Measurements from ENCODE around the gene HEATR5B.
A peak's percentile ranks its signal among the peaks of the same experiment; 100 is the strongest.
"Not testable (repeated sequence)": the region's sequence is repeated elsewhere in the genome, so short reads cannot be mapped to it uniquely, and the experiment has no call there.

HEATR5B gene

GRCh38 chr2:37068686-37069085 lies 15.5 kb downstream of the HEATR5B start:
- peak in 10 of 56 donors; percentile 1 to 21 (median 2) for DNase-seq

- no peak for DNase-seq
These were observed 22.4 kb downstream of the HEATR5B start for GRCh38 chr2:37061776-37062175.

- DNase-seq: no peak
These were observed 23.0 kb downstream of the HEATR5B start for GRCh38 chr2:37061013-37061711.

- no peak for DNase-seq
These were observed 23.7 kb downstream of the HEATR5B start for GRCh38 chr2:37060446-37060845.

- DNase-seq: no peak
These were observed 24.3 kb downstream of the HEATR5B start for GRCh38 chr2:37059841-37060240.

GRCh38 chr2:37052600-37053332 lies 31.4 kb downstream of the HEATR5B start:
- no peak for DNase-seq

GRCh38 chr2:37039580-37039979 lies 44.6 kb downstream of the HEATR5B start:
- DNase-seq: no peak

GRCh38 chr2:37037771-37038170 lies 46.4 kb downstream of the HEATR5B start:
- DNase-seq: no peak

GRCh38 chr2:37029758-37030157 lies 54.4 kb downstream of the HEATR5B start:
- DNase-seq: no peak

GRCh38 chr2:37026050-37026449 lies 58.1 kb downstream of the HEATR5B start:
- no peak for DNase-seq

- DNase-seq: no peak
These were observed 63.0 kb downstream of the HEATR5B start for GRCh38 chr2:37020887-37021796.

GRCh38 chr2:37020212-37020886 lies 63.8 kb downstream of the HEATR5B start:
- peak in 3 of 56 donors; percentile 1 to 15 (median 9) for DNase-seq

GRCh38 chr2:37013315-37013641 lies 70.9 kb downstream of the HEATR5B start:
- no peak for DNase-seq

- DNase-seq: no peak
These were observed 73.0 kb downstream of the HEATR5B start for GRCh38 chr2:37011130-37011529.

- peak in 2 of 56 donors; percentile 2 to 4 for DNase-seq
These were observed 78.9 kb downstream of the HEATR5B start for GRCh38 chr2:37005118-37005868.

- no peak for DNase-seq
These were observed 83.1 kb downstream of the HEATR5B start for GRCh38 chr2:37000988-37001556.

GRCh38 chr2:37000318-37000717 lies 83.9 kb downstream of the HEATR5B start:
- no peak for DNase-seq

GRCh38 chr2:36999416-36999815 lies 84.8 kb downstream of the HEATR5B start:
- DNase-seq: not testable (repeated sequence)

GRCh38 chr2:36993841-36994620 lies 90.1 kb downstream of the HEATR5B start:
- no peak for DNase-seq
